GM21360 (cell line): Measurements from ENCODE around the gene TEAD3.

ENCODE experiments used
- ATAC-seq: cut with Tn5 transposase; IDR thresholded peaks from one replicate; pipeline ENCODE4 v1.9.1; 2021; ENCODE audit warnings: mild to moderate bottlenecking, moderate library complexity; ENCODE audit not compliant: unreplicated experiment

The TEAD3 gene

DNA sequence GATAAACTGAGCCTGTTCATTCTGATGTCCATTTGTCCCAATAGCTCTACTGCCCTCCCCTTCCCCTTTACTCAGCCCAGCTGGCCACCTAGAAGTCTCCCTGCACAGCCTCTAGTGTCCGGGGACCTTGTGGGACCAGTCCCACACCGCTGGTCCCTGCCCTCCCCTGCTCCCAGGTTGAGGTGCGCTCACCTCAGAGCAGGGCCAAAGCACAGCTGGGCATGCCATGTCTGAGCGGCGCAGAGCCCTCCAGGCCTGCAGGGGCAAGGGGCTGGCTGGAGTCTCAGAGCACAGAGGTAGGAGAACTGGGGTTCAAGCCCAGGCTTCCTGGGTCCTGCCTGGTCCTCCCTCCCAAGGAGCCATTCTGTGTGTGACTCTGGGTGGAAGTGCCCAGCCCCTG is 69.4 kb downstream of the TEAD3 start:
- no peak for ATAC-seq

DNA sequence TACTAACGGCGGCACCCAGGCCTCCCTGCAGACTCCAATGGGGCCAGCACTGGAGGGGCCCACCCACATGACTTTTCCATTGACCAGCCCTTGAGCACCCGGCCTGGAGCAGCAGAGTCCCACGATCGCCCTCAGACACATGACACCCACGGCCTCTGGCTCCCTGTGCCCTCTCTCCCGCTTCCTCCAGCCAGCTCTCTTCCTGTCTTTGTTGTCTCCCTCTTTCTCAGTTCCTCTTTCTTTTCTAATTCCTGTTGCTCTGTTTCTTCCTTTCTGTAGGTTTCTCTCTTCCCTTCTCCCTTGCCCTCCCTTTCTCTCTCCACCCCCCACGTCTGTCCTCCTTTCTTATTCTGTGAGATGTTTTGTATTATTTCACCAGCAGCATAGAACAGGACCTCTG is 70.8 kb downstream of the TEAD3 start:
- ATAC-seq, result no peak

DNA sequence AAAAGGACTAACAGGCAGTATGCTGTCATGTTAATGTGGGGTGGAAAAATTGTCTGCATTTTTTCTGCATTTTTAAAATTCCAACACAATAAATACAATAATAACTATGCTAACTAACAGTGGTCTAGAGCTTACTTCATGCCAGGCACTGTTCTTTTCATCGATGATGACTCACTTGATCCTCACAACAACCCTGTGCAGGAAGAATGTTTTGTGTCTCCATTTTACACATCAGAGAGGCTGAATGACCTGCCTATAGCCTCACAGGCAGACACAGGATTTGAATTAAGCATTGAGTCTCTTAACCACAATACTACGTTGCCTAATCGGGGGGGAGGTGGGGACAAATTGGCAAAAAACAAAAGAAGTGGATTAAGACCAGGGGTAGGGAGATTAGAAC is 71.6 kb downstream of the TEAD3 start:
- no peak for ATAC-seq
